ENCODE measurements around the gene GDPD3. TPM values are rescaled to one million over a fixed set of nuclear protein-coding genes. Genes with fewer than 3 reads are reported as not detected.

The GDPD3 gene
- total RNA-seq = 4.9 and 6.1 TPM in 2 replicates

GRCh38 chr16:30113031-30113710 is at the start of gene GDPD3:
Gene GDPD3 (minus strand): TSS chr16:30113537. CDS start chr16:30113478, 59 bp downstream.
- H3K9me3 Mint-ChIP-seq = no peaks in the 10 kb centered on the region
- H3K27me3 Mint-ChIP-seq = no peaks in the 10 kb centered on the region
- ATAC-seq (ENCODE audit: low read depth) (no peak), DNase-seq (no peak)
- peaks cover 5% of the 10 kb centered on the region for H3K4me1 Mint-ChIP-seq
- CTCF ChIA-PET = interaction anchor here (1.7 kb wide), 1 partner anchor 21 kb away, joined by 9 read pairs; the partner anchor contains the start of gene TBX6
- H3K4me3 Mint-ChIP-seq = no peak within 1 kb of the TSS
- no peak within 1 kb of the TSS for H3K27ac Mint-ChIP-seq
- H3K36me3 Mint-ChIP-seq (ENCODE audit: low read depth) = peaks cover 35% of the 10 kb centered on the region
- intact Hi-C loops (cut with micrococcal nuclease) = no loop called here
- POLR2A ChIA-PET = interaction anchor here (1.5 to 2.6 kb wide), 3 partner anchors 71 to 305 kb away, joined by 3 to 13 read pairs (median 8); partner anchors contain the start of gene CORO1A
- TF ChIP-seq, protein P1, sequence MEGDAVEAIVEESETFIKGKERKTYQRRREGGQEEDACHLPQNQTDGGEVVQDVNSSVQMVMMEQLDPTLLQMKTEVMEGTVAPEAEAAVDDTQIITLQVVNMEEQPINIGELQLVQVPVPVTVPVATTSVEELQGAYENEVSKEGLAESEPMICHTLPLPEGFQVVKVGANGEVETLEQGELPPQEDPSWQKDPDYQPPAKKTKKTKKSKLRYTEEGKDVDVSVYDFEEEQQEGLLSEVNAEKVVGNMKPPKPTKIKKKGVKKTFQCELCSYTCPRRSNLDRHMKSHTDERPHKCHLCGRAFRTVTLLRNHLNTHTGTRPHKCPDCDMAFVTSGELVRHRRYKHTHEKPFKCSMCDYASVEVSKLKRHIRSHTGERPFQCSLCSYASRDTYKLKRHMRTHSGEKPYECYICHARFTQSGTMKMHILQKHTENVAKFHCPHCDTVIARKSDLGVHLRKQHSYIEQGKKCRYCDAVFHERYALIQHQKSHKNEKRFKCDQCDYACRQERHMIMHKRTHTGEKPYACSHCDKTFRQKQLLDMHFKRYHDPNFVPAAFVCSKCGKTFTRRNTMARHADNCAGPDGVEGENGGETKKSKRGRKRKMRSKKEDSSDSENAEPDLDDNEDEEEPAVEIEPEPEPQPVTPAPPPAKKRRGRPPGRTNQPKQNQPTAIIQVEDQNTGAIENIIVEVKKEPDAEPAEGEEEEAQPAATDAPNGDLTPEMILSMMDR (IDR thresholded peaks at IDR 0.05) = no peak

GRCh38 chr16:30157214-30157613 is 43.9 kb upstream of the GDPD3 start:
- H3K4me3 Mint-ChIP-seq = no peak overlapping the region
- ChIA-PET POLR2A (interaction anchor here (0.6 to 1.2 kb wide), 2 partner anchors 26 to 29 kb away, joined by 3 to 4 read pairs; partner anchors contain the start of gene CORO1A), CTCF (no interaction called here)
- H3K9me3 Mint-ChIP-seq = no peaks in the 10 kb centered on the region
- no peaks in the 10 kb centered on the region for H3K36me3 Mint-ChIP-seq (ENCODE audit: low read depth)
- ATAC-seq (ENCODE audit: low read depth) = no peak
- no peaks in the 10 kb centered on the region for H3K4me1 Mint-ChIP-seq
- no peak for DNase-seq
- TF ChIP-seq, protein P1 (IDR thresholded peaks at IDR 0.05) = no peak
- H3K27ac Mint-ChIP-seq = no peak overlapping the region
- H3K27me3 Mint-ChIP-seq = no peaks in the 10 kb centered on the region
- intact Hi-C loops (cut with micrococcal nuclease) = no loop called here

DNA sequence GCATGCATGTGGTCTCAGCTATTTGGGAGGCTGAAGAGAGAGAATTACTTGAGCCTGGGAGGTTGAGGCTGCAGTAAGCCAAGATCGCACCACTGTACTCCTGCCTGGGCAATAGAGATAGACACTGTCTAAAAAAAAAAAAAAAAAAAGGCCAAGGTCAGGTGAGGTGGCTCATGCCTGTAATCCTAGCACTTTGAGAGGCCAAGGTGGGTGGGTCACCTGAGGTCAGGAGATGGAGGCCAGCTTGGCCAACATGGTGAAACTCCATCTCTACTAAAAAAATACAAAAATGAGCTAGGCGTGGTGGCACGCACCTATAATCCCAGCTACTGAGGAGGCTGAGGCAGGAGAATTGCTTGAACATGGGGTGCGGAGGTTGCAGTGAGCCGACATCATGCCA is 41.9 kb upstream of the GDPD3 start:
- Mint-ChIP-seq H3K36me3 (ENCODE audit: low read depth) (no peaks in the 10 kb centered on the region), H3K9me3 (no peaks in the 10 kb centered on the region), H3K27me3 (no peaks in the 10 kb centered on the region), H3K4me1 (peaks cover 5% of the 10 kb centered on the region), H3K4me3 (no peak overlapping the region), H3K27ac (no peak overlapping the region)
- ATAC-seq (ENCODE audit: low read depth) = no peak
- DNase-seq = no peak
- intact Hi-C loops (cut with micrococcal nuclease) = no loop called here
- CTCF ChIA-PET = no interaction called here
- TF ChIP-seq, protein P1 (IDR thresholded peaks at IDR 0.05) = no peak
- POLR2A ChIA-PET = interaction anchor here (0.6 kb wide), 1 partner anchor 442 kb away, joined by 3 read pairs; no protein-coding TSS in a partner anchor

DNA sequence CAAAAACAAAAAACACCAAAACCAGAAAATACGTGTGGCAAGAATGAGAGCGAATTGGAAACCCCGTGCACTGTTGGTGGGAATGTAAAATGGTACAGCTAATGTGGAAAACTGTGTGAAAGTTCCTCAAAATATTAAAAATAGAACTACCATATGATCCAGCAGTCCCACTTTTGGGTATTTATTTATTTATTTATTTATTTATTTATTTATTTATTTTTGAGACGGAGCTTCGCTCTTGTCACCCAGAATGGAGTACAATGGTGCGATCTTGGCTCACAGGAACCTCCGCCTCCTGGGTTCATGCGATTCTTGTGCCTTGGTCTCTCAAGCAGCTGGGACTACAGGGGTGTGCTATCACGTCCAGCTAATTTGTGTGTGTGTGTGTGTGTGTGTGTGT is 39.2 kb upstream of the GDPD3 start:
- CTCF ChIA-PET = no interaction called here
- Mint-ChIP-seq H3K4me1 (peaks cover 5% of the 10 kb centered on the region), H3K36me3 (ENCODE audit: low read depth) (no peaks in the 10 kb centered on the region), H3K27me3 (no peaks in the 10 kb centered on the region), H3K4me3 (no peak overlapping the region), H3K27ac (no peak overlapping the region), H3K9me3 (peaks cover 2% of the 10 kb centered on the region)
- POLR2A ChIA-PET = interaction anchor here (0.7 kb wide), 1 partner anchor 11 kb away, joined by 3 read pairs; no protein-coding TSS in a partner anchor
- TF ChIP-seq, protein P1 (IDR thresholded peaks at IDR 0.05) = no peak
- ATAC-seq (ENCODE audit: low read depth) (no peak), DNase-seq (no peak)
- intact Hi-C loops (cut with micrococcal nuclease) = no loop called here

- DNase-seq (no peak), ATAC-seq (ENCODE audit: low read depth) (no peak)
- Mint-ChIP-seq H3K27me3 (no peaks in the 10 kb centered on the region), H3K36me3 (ENCODE audit: low read depth) (no peaks in the 10 kb centered on the region), H3K9me3 (peaks cover 2% of the 10 kb centered on the region), H3K27ac (no peak overlapping the region), H3K4me3 (no peak overlapping the region), H3K4me1 (peaks cover 5% of the 10 kb centered on the region)
- TF ChIP-seq, protein P1 (IDR thresholded peaks at IDR 0.05) = no peak
- ChIA-PET CTCF (no interaction called here), POLR2A (no interaction called here)
- intact Hi-C loops (cut with micrococcal nuclease) = no loop called here
Observed at GRCh38 chr16:30151091-30151490, 37.8 kb upstream of the GDPD3 start.

All from activated B cell treated with CpG ODN at 0.5 μM for 24 hours (primary cell).